Mammary epithelial cell (primary cell): ENCODE data around the gene JAK3.

Experiments
- CTCF ChIP-seq, 2 donors: IDR thresholded peaks in 1 of 2; conservative IDR thresholded peaks in 1 of 2; 2 replicates each; pipeline ENCODE4 v1.5.1; 2011 to 2012; ENCODE audit warnings: inconsistent platforms in 2 of 2, low read length in 2 of 2, mild to moderate bottlenecking in 2 of 2, control low read depth in 1 of 2, low read depth in 1 of 2; ENCODE audit not compliant: insufficient read depth in 1 of 2; ENCODE audit errors: extremely low read depth in 1 of 2
- EZH2 ChIP-seq: IDR thresholded peaks from 2 replicates; pipeline ENCODE4 v1.6.1; 2012; ENCODE audit warnings: low read length, inconsistent platforms, borderline replicate concordance

DNA sequence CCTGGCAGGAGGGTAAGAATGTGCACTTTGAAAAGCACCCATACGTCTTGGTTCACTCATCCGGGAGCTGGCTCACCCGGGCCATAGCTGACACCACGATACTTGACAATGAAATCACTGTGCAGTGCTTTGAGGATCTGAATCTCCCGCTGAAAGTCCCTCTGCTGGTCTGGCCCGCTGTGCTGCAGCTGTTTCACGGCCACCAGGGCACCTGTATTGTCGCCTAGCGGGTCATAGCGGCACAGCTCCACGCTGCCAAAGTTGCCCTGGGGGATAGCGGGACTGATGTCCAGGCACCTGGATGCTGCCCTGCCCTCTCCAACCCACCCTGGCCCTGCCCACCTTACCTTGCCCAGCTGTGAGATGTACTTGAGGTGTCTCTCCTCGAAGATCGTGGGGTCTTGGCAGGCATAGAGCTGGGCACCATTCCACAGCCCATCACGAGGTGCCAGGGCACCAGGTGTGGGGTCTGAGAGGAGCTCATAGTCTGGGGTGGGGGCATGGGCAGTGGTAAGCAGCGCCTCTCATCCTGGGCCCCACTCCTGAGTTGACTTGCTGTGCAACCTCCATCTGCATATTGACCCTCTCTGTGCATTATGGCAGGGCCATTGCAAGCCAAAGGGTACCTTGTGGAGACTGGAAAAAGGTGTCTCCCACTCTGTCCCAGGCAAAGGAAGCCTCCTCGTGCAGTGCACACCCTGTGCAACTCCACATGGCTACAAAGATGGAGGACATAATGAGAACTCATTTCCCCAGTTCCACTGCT, 15.2 kb downstream of the JAK3 start:
- TF ChIP-seq CTCF (conservative IDR thresholded peaks at IDR 0.05 in 1 of 2, IDR thresholded peaks at IDR 0.05 in 1 of 2; ENCODE audit: extremely low read depth in 1 of 2, insufficient read depth in 1 of 2, low read depth in 1 of 2, low read length in 2 of 2) (no peak), EZH2 (no peak)
